ENCODE data around the gene TIPRL. TPM values are rescaled to one million over a fixed set of nuclear protein-coding genes. Genes with fewer than 3 reads are reported as not detected.

TIPRL gene
- polyA plus RNA-seq, 2 of the 4 experiments (the other 2 are of a cell fraction) = 31.6 to 70.7 TPM

GRCh38 chr1:168157638-168158037 is 21.1 kb upstream of the TIPRL start:
- DNase-seq (ENCODE audit: low read depth in 1 of 2, low spot score in 1 of 2) (no peak), ATAC-seq (no peak), FAIRE-seq (no peak)
- CTCF ChIA-PET = no interaction called here
- Histone ChIP-seq H3K9me3 (peaks cover 25% of the 10 kb centered on the region), H3K4me1 (no peaks in the 10 kb centered on the region), H3K4me2 (no peak overlapping the region), H3K4me3 (no peak overlapping the region), H3K27ac (no peak overlapping the region)
- TF ChIP-seq NR3C1 (IDR thresholded peaks at IDR 0.05) (no peak), KDM5A (IDR thresholded peaks at IDR 0.05) (no peak), NPAS2 (CRISPR knock-in tag; IDR thresholded peaks at IDR 0.05; ENCODE audit: borderline replicate concordance) (no peak), RARB (CRISPR knock-in tag; IDR thresholded peaks at IDR 0.05) (no peak), FOSL2 (IDR thresholded peaks at IDR 0.05) (no peak), FOSL2 (CRISPR knock-in tag; IDR thresholded peaks at IDR 0.05) (no peak), JUNB (IDR thresholded peaks at IDR 0.05) (no peak), EP300 (IDR thresholded peaks at IDR 0.05) (no peak), JUN (IDR thresholded peaks at IDR 0.05) (no peak), SREBF2 (IDR thresholded peaks at IDR 0.05) (no peak), PBX3 (IDR thresholded peaks at IDR 0.05) (no peak), MYC (IDR thresholded peaks at IDR 0.05; ENCODE audit: borderline replicate concordance, low read length) (no peak)
- TF ChIP-seq, protein P1, sequence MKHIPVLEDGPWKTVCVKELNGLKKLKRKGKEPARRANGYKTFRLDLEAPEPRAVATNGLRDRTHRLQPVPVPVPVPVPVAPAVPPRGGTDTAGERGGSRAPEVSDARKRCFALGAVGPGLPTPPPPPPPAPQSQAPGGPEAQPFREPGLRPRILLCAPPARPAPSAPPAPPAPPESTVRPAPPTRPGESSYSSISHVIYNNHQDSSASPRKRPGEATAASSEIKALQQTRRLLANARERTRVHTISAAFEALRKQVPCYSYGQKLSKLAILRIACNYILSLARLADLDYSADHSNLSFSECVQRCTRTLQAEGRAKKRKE (CRISPR knock-in tag; IDR thresholded peaks at IDR 0.05; ENCODE audit: low read depth) = no peak
- TF ChIP-seq, protein P2, sequence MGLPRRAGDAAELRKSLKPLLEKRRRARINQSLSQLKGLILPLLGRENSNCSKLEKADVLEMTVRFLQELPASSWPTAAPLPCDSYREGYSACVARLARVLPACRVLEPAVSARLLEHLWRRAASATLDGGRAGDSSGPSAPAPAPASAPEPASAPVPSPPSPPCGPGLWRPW (IDR thresholded peaks at IDR 0.05) = no peak
- POLR2A ChIA-PET = no interaction called here

DNA sequence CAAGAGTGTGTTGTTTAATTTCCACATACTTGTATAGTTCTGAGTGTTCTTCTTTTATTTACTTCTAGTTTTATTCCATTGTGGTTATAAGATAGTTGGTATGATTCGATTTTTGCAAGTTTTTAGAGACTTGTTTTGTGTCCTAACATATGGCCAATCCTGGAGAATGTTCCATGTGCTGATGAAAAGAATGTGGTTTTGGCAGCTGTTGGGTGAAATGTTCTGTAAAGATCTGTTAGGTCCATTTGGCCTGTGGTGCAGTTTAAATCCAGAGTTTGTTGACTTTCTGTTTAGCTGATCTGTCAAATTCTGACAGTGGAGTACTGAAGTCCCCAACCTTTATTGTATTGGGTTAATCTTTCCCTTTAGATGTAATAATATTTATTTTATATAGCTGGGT is 19.5 kb upstream of the TIPRL start:
- H3K27ac ChIP-seq = no peak overlapping the region
- ChIA-PET POLR2A (no interaction called here), CTCF (interaction anchor here (1.1 to 2.9 kb wide), 2 partner anchors 9 to 14 kb away, joined by 3 to 11 read pairs; no protein-coding TSS in a partner anchor)
- 0% methylated on average over 1 of the region's 1 CpG for WGBS (ENCODE audit: missing lambda C conversion rate)
- no peak for DNase-seq (ENCODE audit: low read depth in 1 of 2, low spot score in 1 of 2)
- H3K4me1 ChIP-seq = no peaks in the 10 kb centered on the region
- FAIRE-seq = no peak
- ATAC-seq = no peak
- H3K4me2 ChIP-seq = no peak overlapping the region
- peaks cover 25% of the 10 kb centered on the region for H3K9me3 ChIP-seq
- TF ChIP-seq TFCP2L1 (CRISPR knock-in tag; IDR thresholded peaks at IDR 0.05) = no peak
- no peak for TF ChIP-seq RCOR1 (IDR thresholded peaks at IDR 0.05; ENCODE audit: low read depth, low read length)
- no peak for TF ChIP-seq HDAC2 (IDR thresholded peaks at IDR 0.05)
- TF ChIP-seq POLR2A (IDR thresholded peaks at IDR 0.05; ENCODE audit: low read length) = no peak
- no peak for TF ChIP-seq CTCF (IDR thresholded peaks at IDR 0.05)
- TF ChIP-seq CHD4 (IDR thresholded peaks at IDR 0.05; ENCODE audit: borderline replicate concordance) = no peak
- TF ChIP-seq USF2 (IDR thresholded peaks at IDR 0.05) = no peak
- no peak for TF ChIP-seq PHF8 (IDR thresholded peaks at IDR 0.05; ENCODE audit: borderline replicate concordance, low read depth)
- TF ChIP-seq SREBF2 (IDR thresholded peaks at IDR 0.05) = no peak
- TF ChIP-seq, protein P3, sequence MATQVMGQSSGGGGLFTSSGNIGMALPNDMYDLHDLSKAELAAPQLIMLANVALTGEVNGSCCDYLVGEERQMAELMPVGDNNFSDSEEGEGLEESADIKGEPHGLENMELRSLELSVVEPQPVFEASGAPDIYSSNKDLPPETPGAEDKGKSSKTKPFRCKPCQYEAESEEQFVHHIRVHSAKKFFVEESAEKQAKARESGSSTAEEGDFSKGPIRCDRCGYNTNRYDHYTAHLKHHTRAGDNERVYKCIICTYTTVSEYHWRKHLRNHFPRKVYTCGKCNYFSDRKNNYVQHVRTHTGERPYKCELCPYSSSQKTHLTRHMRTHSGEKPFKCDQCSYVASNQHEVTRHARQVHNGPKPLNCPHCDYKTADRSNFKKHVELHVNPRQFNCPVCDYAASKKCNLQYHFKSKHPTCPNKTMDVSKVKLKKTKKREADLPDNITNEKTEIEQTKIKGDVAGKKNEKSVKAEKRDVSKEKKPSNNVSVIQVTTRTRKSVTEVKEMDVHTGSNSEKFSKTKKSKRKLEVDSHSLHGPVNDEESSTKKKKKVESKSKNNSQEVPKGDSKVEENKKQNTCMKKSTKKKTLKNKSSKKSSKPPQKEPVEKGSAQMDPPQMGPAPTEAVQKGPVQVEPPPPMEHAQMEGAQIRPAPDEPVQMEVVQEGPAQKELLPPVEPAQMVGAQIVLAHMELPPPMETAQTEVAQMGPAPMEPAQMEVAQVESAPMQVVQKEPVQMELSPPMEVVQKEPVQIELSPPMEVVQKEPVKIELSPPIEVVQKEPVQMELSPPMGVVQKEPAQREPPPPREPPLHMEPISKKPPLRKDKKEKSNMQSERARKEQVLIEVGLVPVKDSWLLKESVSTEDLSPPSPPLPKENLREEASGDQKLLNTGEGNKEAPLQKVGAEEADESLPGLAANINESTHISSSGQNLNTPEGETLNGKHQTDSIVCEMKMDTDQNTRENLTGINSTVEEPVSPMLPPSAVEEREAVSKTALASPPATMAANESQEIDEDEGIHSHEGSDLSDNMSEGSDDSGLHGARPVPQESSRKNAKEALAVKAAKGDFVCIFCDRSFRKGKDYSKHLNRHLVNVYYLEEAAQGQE (IDR thresholded peaks at IDR 0.05) = no peak
- TF ChIP-seq NR3C1 (IDR thresholded peaks at IDR 0.05) = no peak
- TF ChIP-seq CBX8 (IDR thresholded peaks at IDR 0.05) = no peak
- TF ChIP-seq HOXB5 (CRISPR knock-in tag; IDR thresholded peaks at IDR 0.05) = no peak
- TF ChIP-seq, protein P1 (CRISPR knock-in tag; IDR thresholded peaks at IDR 0.05; ENCODE audit: low read depth) = no peak
- TF ChIP-seq, protein P4, sequence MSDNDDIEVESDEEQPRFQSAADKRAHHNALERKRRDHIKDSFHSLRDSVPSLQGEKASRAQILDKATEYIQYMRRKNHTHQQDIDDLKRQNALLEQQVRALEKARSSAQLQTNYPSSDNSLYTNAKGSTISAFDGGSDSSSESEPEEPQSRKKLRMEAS (IDR thresholded peaks at IDR 0.05) = no peak
- TF ChIP-seq ESRRA (IDR thresholded peaks at IDR 0.05; ENCODE audit: borderline replicate concordance, low read length) = no peak
- TF ChIP-seq KDM5A (IDR thresholded peaks at IDR 0.05) = no peak
- TF ChIP-seq, protein P2 (IDR thresholded peaks at IDR 0.05) = no peak
- TF ChIP-seq ELK1 (IDR thresholded peaks at IDR 0.05; ENCODE audit: low read depth, low read length) = no peak
- H3K4me3 ChIP-seq = no peak overlapping the region

Measured in A549 (cell line).